ENCODE measurements around the gene USP9X. TPM values are rescaled to one million over a fixed set of nuclear protein-coding genes. Genes with fewer than 3 reads are reported as not detected.
A peak's percentile ranks its signal among the peaks of the same experiment; 100 is the strongest.

USP9X gene
- total RNA-seq, 1 donor from 2014 or later = 23.7 TPM

GRCh38 chrX:41127477-41128192 lies 42.4 kb downstream of the USP9X start:
- no peak overlapping the region for H3K27ac ChIP-seq
- H3K27me3 ChIP-seq = no peaks in the 10 kb centered on the region
- no peaks in the 10 kb centered on the region for H3K9me3 ChIP-seq
- H3K4me3 ChIP-seq = no peak overlapping the region
- H3K36me3 ChIP-seq = peaks cover 0 to 46% of the 10 kb centered on the region in 2 donors
- DNase-seq (ENCODE audit: low spot score in 2 of 2) = no peak
- intact Hi-C loops (cut with DNase I) = no loop called here
- TF ChIP-seq CTCF (IDR thresholded peaks at IDR 0.05) = no peak
- H3K4me1 ChIP-seq = peaks cover 0 to 6% of the 10 kb centered on the region in 2 donors

- no peaks in the 10 kb centered on the region for H3K9me3 ChIP-seq
- H3K27ac ChIP-seq = no peak overlapping the region
- no peak for TF ChIP-seq CTCF (IDR thresholded peaks at IDR 0.05)
- H3K4me1 ChIP-seq = peaks cover 0 to 6% of the 10 kb centered on the region in 2 donors
- intact Hi-C loops (cut with DNase I) = no loop called here
- H3K4me3 ChIP-seq = no peak overlapping the region
- no peaks in the 10 kb centered on the region for H3K27me3 ChIP-seq
- H3K36me3 ChIP-seq = peaks cover 0 to 46% of the 10 kb centered on the region in 2 donors
- DNase-seq (ENCODE audit: low spot score in 2 of 2) = no peak
Measured at GRCh38 chrX:41128955-41129354, 43.7 kb downstream of the USP9X start.

GRCh38 chrX:41131766-41132165 lies 46.5 kb downstream of the USP9X start:
- H3K36me3 ChIP-seq = peaks cover 19 to 46% of the 10 kb centered on the region in 2 donors

DNA sequence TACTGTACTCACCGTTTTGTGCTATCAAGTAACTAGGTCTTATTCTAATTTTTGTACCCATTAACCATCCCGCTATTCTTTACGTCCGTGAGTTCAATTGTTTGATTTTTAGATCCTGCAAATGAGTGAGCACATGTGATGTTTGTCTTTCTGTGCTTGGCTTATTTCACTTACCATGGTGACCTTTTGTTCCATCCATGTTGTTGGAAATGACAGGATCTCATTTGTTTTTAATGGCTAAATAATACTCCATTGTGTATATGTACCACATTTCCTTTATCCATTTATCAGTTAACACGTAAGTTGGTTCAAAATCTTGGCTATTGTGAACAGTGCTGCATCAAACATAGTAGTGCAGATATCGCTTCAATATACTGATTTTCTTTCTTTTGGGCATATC lies 48.3 kb downstream of the USP9X start:
- Histone ChIP-seq H3K4me1 (peaks cover 0 to 3% of the 10 kb centered on the region in 2 donors), H3K36me3 (peaks cover 19 to 50% of the 10 kb centered on the region in 2 donors), H3K27ac (no peak overlapping the region), H3K4me3 (no peak overlapping the region), H3K9me3 (no peaks in the 10 kb centered on the region), H3K27me3 (no peaks in the 10 kb centered on the region)
- intact Hi-C loops (cut with DNase I) = no loop called here
- DNase-seq (ENCODE audit: low spot score in 2 of 2) = no peak
- no peak for TF ChIP-seq CTCF (IDR thresholded peaks at IDR 0.05)

More at GRCh38 chrX:41131766-41132165, 46.5 kb downstream of the USP9X start:
- H3K9me3 ChIP-seq = no peaks in the 10 kb centered on the region
- intact Hi-C loops (cut with DNase I) = no loop called here
- H3K27ac ChIP-seq = no peak overlapping the region
- no peaks in the 10 kb centered on the region for H3K27me3 ChIP-seq
- no peak overlapping the region for H3K4me3 ChIP-seq
- H3K4me1 ChIP-seq = peaks cover 0 to 6% of the 10 kb centered on the region in 2 donors
- DNase-seq (ENCODE audit: low spot score in 2 of 2) = no peak
- no peak for TF ChIP-seq CTCF (IDR thresholded peaks at IDR 0.05)

- no peak overlapping the region for H3K4me3 ChIP-seq
- intact Hi-C loops (cut with DNase I) = no loop called here
- H3K4me1 ChIP-seq = no peaks in the 10 kb centered on the region
- no peaks in the 10 kb centered on the region for H3K9me3 ChIP-seq
- H3K27ac ChIP-seq = no peak overlapping the region
- peak in 1 of 3 experiments; percentile 42 for TF ChIP-seq CTCF (IDR thresholded peaks at IDR 0.05)
- H3K36me3 ChIP-seq = peaks cover 19 to 27% of the 10 kb centered on the region in 2 donors
- no peak for DNase-seq (ENCODE audit: low spot score in 2 of 2)
- H3K27me3 ChIP-seq = no peaks in the 10 kb centered on the region
Measured at GRCh38 chrX:41137589-41137988, 52.3 kb downstream of the USP9X start.
